Sigmoid colon (tissue), 7 donors: ENCODE data around the gene SLC8B1. TPM values are rescaled to one million over a fixed set of nuclear protein-coding genes. Genes with fewer than 3 reads are reported as not detected.

Experiments
- DNase-seq: peaks from one replicate; pipeline ENCODE4 v3.0.0-alpha.2; 2019
- H3K27ac ChIP-seq, 4 donors: fragments of 200-600 bp; sonication (generic); one replicate each; pipeline ENCODE4 v1.5.1; 2016 to 2019; ENCODE audit warnings: mild to moderate bottlenecking in 1 of 4
- H3K27me3 ChIP-seq, 3 donors: fragments of 200-600 bp; sonication (generic); one replicate each; pipeline ENCODE4 v1.5.1; 2019; ENCODE audit warnings: mild to moderate bottlenecking in 1 of 3
- H3K36me3 ChIP-seq, 4 donors: fragments of 200-600 bp; sonication (generic); one replicate each; pipeline ENCODE4 v1.5.1; 2016 to 2019
- H3K4me1 ChIP-seq, 4 donors: fragments of 200-600 bp; sonication (generic); one replicate each; pipeline ENCODE4 v1.5.1; 2017 to 2019
- H3K4me3 ChIP-seq, 4 donors: fragments of 200-600 bp; sonication (generic); one replicate each; pipeline ENCODE4 v1.5.1; 2017 to 2019; ENCODE audit warnings: mild to moderate bottlenecking in 2 of 4, moderate library complexity in 1 of 4
- H3K9me3 ChIP-seq, 4 donors: fragments of 200-600 bp in 3 of 4; sonication (generic) in 3 of 4; one replicate each; pipeline versions ENCODE4 v1.5.1 to v1.6.1; 2013 to 2019
- CTCF ChIP-seq, 4 experiments: fragments of 450-650 bp in 3 of 4; fragments of 200-600 bp in 1 of 4; IDR thresholded peaks; one replicate each; pipeline ENCODE4 v1.5.1; 2016 to 2019; ENCODE audit warnings: antibody characterized with exemption in 4 of 4, mild to moderate bottlenecking in 3 of 4, moderate library complexity in 2 of 4
- EP300 ChIP-seq, 4 donors: sonication (generic); formaldehyde crosslinking; IDR thresholded peaks; one replicate each; pipeline ENCODE4 v1.6.1; 2017; ENCODE audit warnings: antibody characterized with exemption in 4 of 4
- POLR2A ChIP-seq, 2 donors: fragments of 450-650 bp; IDR thresholded peaks; one replicate each; pipeline ENCODE4 v1.6.1; 2016; ENCODE audit warnings: antibody characterized with exemption in 2 of 2, mild to moderate bottlenecking in 2 of 2, moderate library complexity in 2 of 2
- POLR2AphosphoS5 ChIP-seq, 4 donors: sonication (generic); formaldehyde crosslinking; IDR thresholded peaks; one replicate each; pipeline ENCODE4 v1.6.1; 2017; ENCODE audit warnings: antibody characterized with exemption in 4 of 4
- WGBS, 2 donors: extraction: QIAGEN DNeasy Blood & Tissue Kit; methylation state at CpG; one replicate each; pipeline ENCODE4 v1.1.7; 2013; 5-methylcytosine and 5-hydroxymethylcytosine counted together
- intact Hi-C: fragments of 100-400 bp; cut with DNase I; formaldehyde crosslinking; loops from one replicate; pipeline ENCODE4 v1.15.1; 2023
- polyA plus RNA-seq, 3 donors: library from polyadenylated mRNA; stranded (reverse); fragments of 200-250 nt; gene quantifications; one replicate each; pipeline ENCODE4 v1.2.3, GENCODE V29; 2013
- total RNA-seq, 4 donors: library from RNA; depleted of rRNA; stranded (reverse); fragments of >200 nt; gene quantifications; one replicate each; pipeline ENCODE4 v1.1.0, GENCODE V29; 2016
- donor health status: healthy with polysubstance abuse.
- donor health status: Bipolar disorder and iron deficiency.
- donor health status: healthy.

SLC8B1 gene
- total and polyA plus RNA-seq, 7 donors: 8.4 to 38.5 (median 17.1) TPM

GRCh38 chr12:113328368-113328889 is 6.5 kb downstream of the SLC8B1 start:
- Histone ChIP-seq H3K4me3 (no peak overlapping the region), H3K27ac (no peak overlapping the region), H3K4me1 (peaks cover 0 to 18% (median 7%) of the 10 kb centered on the region in 4 donors), H3K9me3 (no peaks in the 10 kb centered on the region), H3K36me3 (peaks cover 0 to 22% (median 0%) of the 10 kb centered on the region in 4 donors), H3K27me3 (no peaks in the 10 kb centered on the region)
- no peak for TF ChIP-seq POLR2A (IDR thresholded peaks at IDR 0.05)
- TF ChIP-seq CTCF (IDR thresholded peaks at IDR 0.05): no peak
- TF ChIP-seq POLR2AphosphoS5 (IDR thresholded peaks at IDR 0.05): no peak
- no peak for TF ChIP-seq EP300 (IDR thresholded peaks at IDR 0.05)
- DNase-seq: no peak
- intact Hi-C loops: no loop called here
- WGBS, 2 donors: 84 to 89% methylated on average over 5 of the region's 5 CpGs

GRCh38 chr12:113326775-113327395 is 8.0 kb downstream of the SLC8B1 start:
- Histone ChIP-seq H3K9me3 (no peaks in the 10 kb centered on the region), H3K36me3 (peaks cover 0 to 24% (median 0%) of the 10 kb centered on the region in 4 donors), H3K4me3 (no peak overlapping the region), H3K27ac (peak overlapping the region in 3 of 4 donors; percentile 9 to 48 (median 43)), H3K4me1 (peaks cover 0 to 13% (median 4%) of the 10 kb centered on the region in 4 donors), H3K27me3 (no peaks in the 10 kb centered on the region)
- intact Hi-C loops: no loop called here
- DNase-seq: no peak
- TF ChIP-seq CTCF (IDR thresholded peaks at IDR 0.05) (no peak), POLR2AphosphoS5 (IDR thresholded peaks at IDR 0.05) (no peak), EP300 (IDR thresholded peaks at IDR 0.05) (no peak), POLR2A (IDR thresholded peaks at IDR 0.05) (no peak)
- WGBS, 2 donors: 83 to 89% methylated on average over 4 of the region's 4 CpGs

- peaks cover 0 to 13% (median 4%) of the 10 kb centered on the region in 4 donors for H3K4me1 ChIP-seq
- H3K27ac ChIP-seq: peak overlapping the region in 2 of 4 donors; percentile 43 to 48
- no peaks in the 10 kb centered on the region for H3K9me3 ChIP-seq
- whole genome bisulfite sequencing, 2 donors: 70 to 76% methylated on average over 3 of the region's 3 CpGs
- DNase-seq: peak; percentile 78
- no peak overlapping the region for H3K4me3 ChIP-seq
- TF ChIP-seq POLR2A (IDR thresholded peaks at IDR 0.05) (no peak), POLR2AphosphoS5 (IDR thresholded peaks at IDR 0.05) (peak in 3 of 4 donors; percentile 14 to 20 (median 18))
- no peaks in the 10 kb centered on the region for H3K27me3 ChIP-seq
- H3K36me3 ChIP-seq: peaks cover 0 to 27% (median 1%) of the 10 kb centered on the region in 4 donors
- intact Hi-C loops: no loop called here
Measured at GRCh38 chr12:113325916-113326315, 9.0 kb downstream of the SLC8B1 start.

GRCh38 chr12:113322343-113322742 is 12.6 kb downstream of the SLC8B1 start:
- Histone ChIP-seq H3K27me3 (no peaks in the 10 kb centered on the region), H3K4me3 (no peak overlapping the region), H3K36me3 (peaks cover 6 to 46% (median 12%) of the 10 kb centered on the region in 4 donors), H3K4me1 (peaks cover 0 to 13% (median 4%) of the 10 kb centered on the region in 4 donors), H3K9me3 (no peaks in the 10 kb centered on the region), H3K27ac (no peak overlapping the region)
- no peak for DNase-seq
- intact Hi-C loops: no loop called here
- TF ChIP-seq POLR2A (IDR thresholded peaks at IDR 0.05): no peak
- no peak for TF ChIP-seq CTCF (IDR thresholded peaks at IDR 0.05)
- TF ChIP-seq POLR2AphosphoS5 (IDR thresholded peaks at IDR 0.05): no peak
- no peak for TF ChIP-seq EP300 (IDR thresholded peaks at IDR 0.05)
- 87 to 91% methylated on average over 2 of the region's 2 CpGs for WGBS, 2 donors

- peaks cover 6 to 60% (median 17%) of the 10 kb centered on the region in 4 donors for H3K36me3 ChIP-seq
- intact Hi-C loops: no loop called here
- H3K27me3 ChIP-seq: no peaks in the 10 kb centered on the region
- no peaks in the 10 kb centered on the region for H3K9me3 ChIP-seq
- H3K4me1 ChIP-seq: no peaks in the 10 kb centered on the region
- 94 to 96% methylated on average over 12 of the region's 12 CpGs for WGBS, 2 donors
- H3K4me3 ChIP-seq: no peak overlapping the region
- TF ChIP-seq EP300 (IDR thresholded peaks at IDR 0.05) (no peak), POLR2AphosphoS5 (IDR thresholded peaks at IDR 0.05) (no peak), CTCF (IDR thresholded peaks at IDR 0.05) (no peak), POLR2A (IDR thresholded peaks at IDR 0.05) (no peak)
- no peak for DNase-seq
- H3K27ac ChIP-seq: no peak overlapping the region
Measured at GRCh38 chr12:113320401-113320800, 14.5 kb downstream of the SLC8B1 start.
